CD4-positive, alpha-beta T cell treated with Interleukin-6 at 100 ng/mL for 8 hours (primary cell): Measurements from ENCODE around the gene DHFR.
"Not testable (repeated sequence)": the region's sequence is repeated elsewhere in the genome, so short reads cannot be mapped to it uniquely, and the experiment has no call there.

Source experiments
- DNase-seq: peaks from one replicate; pipeline ENCODE4 v3.0.0-alpha.2; 2020; ENCODE audit warnings: mixed read lengths, low spot score

The DHFR gene

GRCh38 chr5:80654391-80655230 is at the start of gene DHFR, which contains the start of gene MSH3:
TSS of gene DHFR (minus strand) at chr5:80654983. CDS start at chr5:80654489, 494 bp downstream.
TSS of gene MSH3 (plus strand) at chr5:80654652. CDS start at chr5:80654728, 76 bp downstream.
- peak; percentile 94 for DNase-seq

GRCh38 chr5:80704221-80704620 is 49.4 kb upstream of the DHFR start:
- DNase-seq: no peak

GRCh38 chr5:80703747-80704146 is 49.0 kb upstream of the DHFR start:
- no peak for DNase-seq

GRCh38 chr5:80703291-80703690 is 48.5 kb upstream of the DHFR start:
- no peak for DNase-seq

- no peak for DNase-seq
Observed at GRCh38 chr5:80701597-80701996, 46.8 kb upstream of the DHFR start.

GRCh38 chr5:80698369-80698768 is 43.6 kb upstream of the DHFR start:
- no peak for DNase-seq

GRCh38 chr5:80697100-80697499 is 42.3 kb upstream of the DHFR start:
- no peak for DNase-seq

- no peak for DNase-seq
Observed at GRCh38 chr5:80696450-80696849, 41.7 kb upstream of the DHFR start.

GRCh38 chr5:80695666-80696065 is 40.9 kb upstream of the DHFR start:
- no peak for DNase-seq

- DNase-seq: no peak
Observed at GRCh38 chr5:80689627-80690026, 34.8 kb upstream of the DHFR start.

- no peak for DNase-seq
Observed at GRCh38 chr5:80688648-80689420, 34.1 kb upstream of the DHFR start.

GRCh38 chr5:80686757-80687156 is 32.0 kb upstream of the DHFR start:
- no peak for DNase-seq

- DNase-seq: no peak
Observed at GRCh38 chr5:80676706-80677105, 21.9 kb upstream of the DHFR start.

- DNase-seq: peak; percentile 51
Observed at GRCh38 chr5:80672140-80672736, 17.5 kb upstream of the DHFR start.

GRCh38 chr5:80668016-80668969 is 13.5 kb upstream of the DHFR start:
- no peak for DNase-seq

GRCh38 chr5:80667384-80667783 is 12.6 kb upstream of the DHFR start:
- no peak for DNase-seq

- no peak for DNase-seq
Observed at GRCh38 chr5:80665057-80665456, 10.3 kb upstream of the DHFR start.

- no peak for DNase-seq
Observed at GRCh38 chr5:80662108-80662507, 7.3 kb upstream of the DHFR start.

- DNase-seq: not testable (repeated sequence)
Observed at GRCh38 chr5:80660661-80661060, 5.9 kb upstream of the DHFR start.

- no peak for DNase-seq
Observed at GRCh38 chr5:80659106-80659505, 4.3 kb upstream of the DHFR start.

GRCh38 chr5:80656425-80656824 is 1.6 kb upstream of the DHFR start:
- DNase-seq: no peak
